Transverse colon (tissue), 4 donors: Measurements from ENCODE around the gene COX7A2L. TPM values are rescaled to one million over a fixed set of nuclear protein-coding genes. Genes with fewer than 3 reads are reported as not detected.

Experiments used
- DNase-seq: peaks from one replicate; pipeline ENCODE4 v3.0.0-alpha.2; 2019
- H3K27ac ChIP-seq, 4 donors: fragments of 200-600 bp; sonication (generic); 2 replicates each; pipeline ENCODE4 v1.5.1; 2016 to 2018; ENCODE audit warnings: inconsistent platforms in 4 of 4
- H3K27me3 ChIP-seq: fragments of 200-600 bp; sonication (generic); 2 replicates; pipeline ENCODE4 v1.5.1; 2017; ENCODE audit warnings: inconsistent platforms
- H3K36me3 ChIP-seq, 4 donors: fragments of 200-600 bp; sonication (generic); 2 replicates each; pipeline ENCODE4 v1.5.1; 2017 to 2019; ENCODE audit warnings: inconsistent platforms in 4 of 4
- H3K4me1 ChIP-seq, 4 donors: fragments of 200-600 bp; sonication (generic); 2 replicates each; pipeline ENCODE4 v1.5.1; 2017 to 2020; ENCODE audit warnings: inconsistent platforms in 4 of 4
- H3K4me3 ChIP-seq, 4 donors: fragments of 200-600 bp; sonication (generic); 1 replicate in 1 of 4; 2 replicates in 3 of 4; pipeline versions ENCODE4 v1.5.1 to v1.6.1; 2017 to 2019; ENCODE audit warnings: inconsistent platforms in 4 of 4
- H3K9me3 ChIP-seq, 2 donors: fragments of 200-600 bp; sonication (generic); 2 replicates each; pipeline ENCODE4 v1.5.1; 2017 to 2019; ENCODE audit warnings: inconsistent platforms in 2 of 2
- CTCF ChIP-seq, 5 experiments: fragments of 200-600 bp in 3 of 5; fragments of 450-650 bp in 2 of 5; sonication (generic) in 3 of 5; IDR thresholded peaks; 1 replicate in 2 of 5; 2 replicates in 3 of 5; pipeline ENCODE4 v1.5.1; 2016 to 2017; ENCODE audit warnings: antibody characterized with exemption in 5 of 5, inconsistent platforms in 3 of 5, mild to moderate bottlenecking in 2 of 5, moderate library complexity in 1 of 5
- EP300 ChIP-seq: sonication (generic); formaldehyde crosslinking; IDR thresholded peaks from one replicate; pipeline ENCODE4 v1.6.1; 2017; ENCODE audit warnings: antibody characterized with exemption, low read depth
- POLR2A ChIP-seq: fragments of 450-650 bp; IDR thresholded peaks from one replicate; pipeline ENCODE4 v1.6.1; 2016; ENCODE audit warnings: antibody characterized with exemption, mild to moderate bottlenecking, moderate library complexity
- POLR2AphosphoS5 ChIP-seq, 3 donors: sonication (generic); formaldehyde crosslinking; IDR thresholded peaks; one replicate each; pipeline ENCODE4 v1.6.1; 2016; ENCODE audit warnings: antibody characterized with exemption in 3 of 3
- WGBS, 2 donors: methylation state at CpG; one replicate each; pipeline ENCODE4 v1.1.5; 2018; ENCODE audit warnings: low coverage in 1 of 2; 5-methylcytosine and 5-hydroxymethylcytosine counted together
- in situ Hi-C, 4 donors: fragments of 200-750 bp; cut with MboI; loops; one replicate each; pipeline versions ENCODE4 v1.15.0 to v1.15.1; 2017; ENCODE audit warnings: low sequenced_read_pairs in 3 of 4, low pct_ligation_motif_present in 1 of 4, low pct_unique_long_range_greater_than_20kb in 1 of 4
- intact Hi-C: fragments of 100-400 bp; cut with DNase I; formaldehyde crosslinking; loops from one replicate; pipeline ENCODE4 v1.15.1; 2023; ENCODE audit warnings: low total_unique reads
- total RNA-seq, 4 donors: library from RNA; depleted of rRNA; stranded (reverse); fragments of >200 nt; gene quantifications; one replicate each; pipeline ENCODE4 v1.1.0, GENCODE V29; 2016

The COX7A2L gene
- total RNA-seq, 4 donors from 2014 or later: 12.3 to 180 (median 152) TPM

GRCh38 chr2:42315844-42316470, 45.1 kb downstream of the COX7A2L start:
- no peak overlapping the region for H3K27ac ChIP-seq
- H3K36me3 ChIP-seq: peaks cover 0 to 39% (median 10%) of the 10 kb centered on the region in 4 donors
- WGBS, 2 donors: 89 to 94% methylated on average over 6 of the region's 6 CpGs
- no peak overlapping the region for H3K4me3 ChIP-seq
- in situ Hi-C loops (no loop called here), intact Hi-C loops (no loop called here)
- TF ChIP-seq CTCF (IDR thresholded peaks at IDR 0.05): no peak
- no peak for TF ChIP-seq POLR2A
- TF ChIP-seq POLR2AphosphoS5 (IDR thresholded peaks at IDR 0.05): no peak
- no peak for TF ChIP-seq EP300
- H3K27me3 ChIP-seq: no peaks in the 10 kb centered on the region
- peaks cover 0 to 9% (median 5%) of the 10 kb centered on the region in 4 donors for H3K4me1 ChIP-seq
- no peaks in the 10 kb centered on the region for H3K9me3 ChIP-seq
- DNase-seq: no peak

DNA sequence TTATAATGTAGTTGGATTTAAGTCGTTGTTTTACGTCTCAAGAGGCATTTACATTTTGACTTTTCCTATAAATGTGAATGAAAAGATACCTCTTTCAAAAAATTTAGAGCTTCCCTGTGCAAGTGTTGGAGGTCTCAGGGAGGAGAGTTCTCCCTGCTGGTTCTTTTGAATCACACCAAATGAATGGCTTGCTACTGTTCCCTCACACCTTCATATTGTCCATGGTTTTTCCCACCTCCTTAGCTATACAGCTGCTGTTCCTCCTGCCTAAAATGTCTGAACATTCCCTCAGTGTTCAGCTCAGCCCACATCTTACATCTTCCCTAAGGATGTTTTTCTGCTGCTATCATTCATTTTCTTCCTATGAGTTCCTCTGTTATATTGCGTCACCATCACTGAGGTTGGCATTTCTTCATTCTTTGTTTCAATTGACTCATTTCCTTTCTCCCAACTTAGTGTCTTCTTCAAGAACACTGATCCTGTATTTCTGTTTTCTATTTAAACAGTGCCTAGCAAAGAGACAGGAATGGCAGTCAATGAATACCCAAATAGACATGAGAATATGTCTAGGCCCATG, 46.0 kb downstream of the COX7A2L start:
- 87 to 95% methylated on average over 3 of the region's 3 CpGs for WGBS, 2 donors
- Histone ChIP-seq H3K4me1 (peaks cover 0 to 9% (median 5%) of the 10 kb centered on the region in 4 donors), H3K27me3 (no peaks in the 10 kb centered on the region), H3K36me3 (peaks cover 0 to 38% (median 10%) of the 10 kb centered on the region in 4 donors), H3K9me3 (no peaks in the 10 kb centered on the region), H3K4me3 (no peak overlapping the region), H3K27ac (no peak overlapping the region)
- intact Hi-C loops: no loop called here
- no peak for DNase-seq
- TF ChIP-seq POLR2A: no peak
- TF ChIP-seq POLR2AphosphoS5 (IDR thresholded peaks at IDR 0.05): no peak
- no peak for TF ChIP-seq EP300
- TF ChIP-seq CTCF (IDR thresholded peaks at IDR 0.05): no peak
- in situ Hi-C loops: no loop called here

DNA sequence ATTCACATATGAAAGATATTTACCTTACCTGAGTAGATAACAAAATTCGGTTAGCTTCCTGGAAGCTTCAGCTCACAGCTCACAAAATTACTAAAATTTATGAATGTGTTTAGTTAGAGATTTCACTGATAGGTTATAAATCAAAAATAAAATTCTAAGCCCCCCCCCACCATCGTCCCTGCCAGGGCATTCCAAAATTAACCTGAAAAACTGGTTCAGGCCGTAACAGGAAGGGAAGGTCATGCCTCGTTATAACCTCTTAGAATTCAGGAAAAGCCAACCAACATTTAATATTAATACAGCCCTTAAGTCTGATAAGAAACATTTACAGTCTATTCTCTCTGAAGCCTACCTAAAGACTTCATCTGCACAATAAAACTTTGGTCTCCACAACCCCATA, 48.9 kb downstream of the COX7A2L start:
- Histone ChIP-seq H3K9me3 (no peaks in the 10 kb centered on the region), H3K27ac (no peak overlapping the region), H3K4me1 (peaks cover 0 to 9% (median 5%) of the 10 kb centered on the region in 4 donors), H3K36me3 (peaks cover 0 to 20% (median 4%) of the 10 kb centered on the region in 4 donors), H3K27me3 (no peaks in the 10 kb centered on the region), H3K4me3 (no peak overlapping the region)
- DNase-seq: no peak
- intact Hi-C loops (no loop called here), in situ Hi-C loops (no loop called here)
- 61 to 76% methylated on average over 4 of the region's 4 CpGs for WGBS, 2 donors
- TF ChIP-seq CTCF (IDR thresholded peaks at IDR 0.05) (no peak), POLR2AphosphoS5 (IDR thresholded peaks at IDR 0.05) (no peak), EP300 (no peak), POLR2A (no peak)

DNA sequence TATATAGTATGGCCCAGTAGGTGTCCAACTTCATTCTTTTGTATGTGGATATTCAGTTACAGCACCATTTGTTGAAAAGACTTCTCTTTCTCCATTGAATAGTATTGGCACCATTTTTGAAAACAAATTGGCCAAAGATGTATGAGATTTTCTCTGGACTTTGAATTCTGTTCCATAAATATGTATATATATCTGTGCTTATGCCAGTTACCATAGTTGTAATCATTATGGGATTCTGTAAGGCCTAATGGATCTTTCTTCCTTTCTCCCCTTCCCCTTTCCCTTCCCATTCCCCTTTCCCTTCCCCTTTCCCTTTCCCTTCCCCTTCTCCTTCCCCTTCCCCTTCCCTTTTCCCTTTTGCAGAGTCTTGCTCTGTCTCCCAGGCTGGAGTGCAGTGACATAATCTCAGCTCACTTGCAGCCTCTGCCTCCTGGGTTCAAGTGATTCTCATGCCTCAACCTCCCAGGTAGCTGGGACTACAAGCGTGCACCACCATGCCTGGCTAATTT, 51.0 kb downstream of the COX7A2L start:
- no peak overlapping the region for H3K27ac ChIP-seq
- in situ Hi-C loops: no loop called here
- TF ChIP-seq EP300 (no peak), POLR2A (no peak), POLR2AphosphoS5 (IDR thresholded peaks at IDR 0.05) (no peak), CTCF (IDR thresholded peaks at IDR 0.05) (no peak)

More for the DNA sequence above, 51.0 kb downstream of the COX7A2L start:
- Histone ChIP-seq H3K9me3 (no peaks in the 10 kb centered on the region), H3K4me1 (peaks cover 0 to 9% (median 5%) of the 10 kb centered on the region in 4 donors), H3K4me3 (no peak overlapping the region), H3K36me3 (peaks cover 0 to 8% (median 0%) of the 10 kb centered on the region in 4 donors), H3K27me3 (no peaks in the 10 kb centered on the region)
- intact Hi-C loops: no loop called here
- no peak for DNase-seq
- WGBS, 2 donors: 100% methylated on average over 1 of the region's 1 CpG; no CpG with 5 or more reads in 1 of the 2 donors
